LNCAP (cell line): ENCODE measurements around the gene FAM163A.

Experiments used
- TF ChIP-seq, protein P1 (sequence below): fragments of 450-650 bp; IDR thresholded peaks from 2 replicates; pipeline ENCODE4 v1.5.1; 2017; ENCODE audit warnings: mild to moderate bottlenecking

Gene FAM163A

GRCh38 chr1:179825798-179826460, 82.8 kb downstream of the FAM163A start:
- TF ChIP-seq, protein P1, sequence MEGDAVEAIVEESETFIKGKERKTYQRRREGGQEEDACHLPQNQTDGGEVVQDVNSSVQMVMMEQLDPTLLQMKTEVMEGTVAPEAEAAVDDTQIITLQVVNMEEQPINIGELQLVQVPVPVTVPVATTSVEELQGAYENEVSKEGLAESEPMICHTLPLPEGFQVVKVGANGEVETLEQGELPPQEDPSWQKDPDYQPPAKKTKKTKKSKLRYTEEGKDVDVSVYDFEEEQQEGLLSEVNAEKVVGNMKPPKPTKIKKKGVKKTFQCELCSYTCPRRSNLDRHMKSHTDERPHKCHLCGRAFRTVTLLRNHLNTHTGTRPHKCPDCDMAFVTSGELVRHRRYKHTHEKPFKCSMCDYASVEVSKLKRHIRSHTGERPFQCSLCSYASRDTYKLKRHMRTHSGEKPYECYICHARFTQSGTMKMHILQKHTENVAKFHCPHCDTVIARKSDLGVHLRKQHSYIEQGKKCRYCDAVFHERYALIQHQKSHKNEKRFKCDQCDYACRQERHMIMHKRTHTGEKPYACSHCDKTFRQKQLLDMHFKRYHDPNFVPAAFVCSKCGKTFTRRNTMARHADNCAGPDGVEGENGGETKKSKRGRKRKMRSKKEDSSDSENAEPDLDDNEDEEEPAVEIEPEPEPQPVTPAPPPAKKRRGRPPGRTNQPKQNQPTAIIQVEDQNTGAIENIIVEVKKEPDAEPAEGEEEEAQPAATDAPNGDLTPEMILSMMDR: no peak

DNA sequence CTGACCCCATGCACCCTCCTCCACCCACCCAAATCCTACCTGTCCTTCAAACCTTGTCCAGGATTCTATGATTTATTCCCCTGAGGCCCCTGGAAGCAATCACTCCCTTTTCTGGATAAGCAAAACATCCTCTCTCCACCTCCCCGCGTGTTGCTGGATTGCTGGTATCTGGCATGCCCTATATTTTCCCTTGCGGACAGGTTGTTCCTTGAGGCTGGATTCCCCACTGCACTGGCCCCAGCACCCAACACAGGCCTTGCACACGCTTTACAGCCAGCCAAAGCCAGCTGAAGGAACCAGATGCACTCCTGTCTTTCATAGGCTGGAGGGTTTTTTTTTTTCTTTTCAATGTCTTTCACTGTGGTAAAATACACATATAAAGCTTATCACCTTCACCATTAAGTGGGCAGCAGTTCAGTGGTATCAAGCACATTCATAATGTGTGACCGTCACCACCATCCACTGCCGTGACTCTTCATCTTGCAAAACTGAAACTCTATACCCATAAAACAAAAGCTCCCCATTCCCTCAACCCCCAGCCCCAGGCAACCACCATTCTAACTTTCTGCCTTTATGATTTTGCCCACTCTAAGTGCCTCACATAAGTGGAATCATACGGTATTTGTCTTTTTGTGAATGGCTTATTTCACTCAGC, 83.7 kb downstream of the FAM163A start:
- TF ChIP-seq, protein P1: no peak

DNA sequence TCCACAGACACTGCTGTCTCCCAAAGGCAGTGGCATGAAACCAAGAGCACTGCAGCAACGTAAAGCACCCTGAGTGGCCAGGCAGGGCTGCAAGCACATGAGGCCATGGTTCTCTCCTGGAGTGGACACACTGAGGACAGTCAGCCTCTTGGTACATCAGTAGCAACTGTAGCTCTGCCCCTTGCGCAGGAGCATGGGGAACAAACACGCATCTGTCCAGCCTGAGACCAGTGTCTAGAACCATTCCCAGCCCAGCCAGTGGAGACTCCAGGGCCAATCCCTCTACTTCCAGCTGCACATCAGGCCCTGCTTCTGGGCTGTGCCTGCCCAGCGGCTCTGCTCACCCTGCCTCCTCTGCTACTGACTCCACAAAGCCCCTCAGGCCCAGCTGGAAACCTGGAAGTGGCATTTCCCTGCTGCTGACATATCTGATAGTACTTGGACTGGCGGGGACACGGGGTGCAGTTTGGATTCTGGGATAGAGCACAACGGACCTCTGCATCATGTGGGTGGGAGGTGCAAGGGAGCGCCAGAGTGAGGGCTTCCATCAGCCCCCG, 85.5 kb downstream of the FAM163A start:
- TF ChIP-seq, protein P1: no peak

DNA sequence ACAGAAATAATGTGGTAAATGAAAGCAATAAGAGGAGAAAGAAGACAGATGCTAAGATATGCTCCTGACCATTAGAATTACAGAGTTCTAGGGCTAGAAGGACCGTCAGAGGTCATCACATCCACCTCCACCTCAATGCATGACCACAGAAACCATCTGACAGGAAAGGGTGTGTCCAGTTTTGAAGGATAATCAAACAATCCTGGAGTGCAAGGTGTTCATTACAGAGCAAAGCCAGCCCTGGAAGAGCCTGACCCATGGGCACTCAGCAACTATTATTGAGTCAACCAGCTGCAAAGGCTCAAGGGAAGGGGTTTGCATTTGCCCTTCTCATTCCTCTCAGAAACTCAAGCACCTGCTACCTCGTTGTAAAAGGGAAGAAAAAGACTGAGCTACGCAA, 88.1 kb downstream of the FAM163A start:
- TF ChIP-seq, protein P1: no peak

GRCh38 chr1:179831852-179832699, 89.0 kb downstream of the FAM163A start:
- TF ChIP-seq, protein P1: no peak

DNA sequence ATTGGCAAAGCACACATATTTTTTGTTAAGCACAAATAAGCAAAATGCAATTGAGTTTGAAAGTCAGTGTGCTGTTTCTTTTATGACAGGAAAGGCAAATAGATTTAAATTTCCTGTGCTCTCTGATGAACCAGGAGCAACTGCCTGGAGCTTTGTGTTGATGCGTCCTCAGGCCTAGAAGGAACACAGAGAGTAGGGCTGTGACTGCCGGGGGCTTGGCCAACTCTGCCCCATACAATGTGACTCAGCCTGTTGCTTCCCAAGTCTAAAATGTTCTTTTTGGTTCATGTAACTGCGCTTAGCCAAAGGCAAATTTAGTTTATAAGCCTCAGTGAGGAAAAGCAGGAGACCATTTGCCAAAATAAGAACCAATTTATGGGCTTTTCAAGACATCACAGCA, 97.0 kb downstream of the FAM163A start:
- TF ChIP-seq, protein P1: no peak

GRCh38 chr1:179848233-179848632, 105.1 kb downstream of the FAM163A start:
- TF ChIP-seq, protein P1: no peak
